ENCODE measurements around the gene GCC2. TPM values are rescaled to one million over a fixed set of nuclear protein-coding genes. Genes with fewer than 3 reads are reported as not detected.

Gene GCC2
- total and polyA plus RNA-seq, 2 experiments from 2014 or later, result 43.4 to 172 TPM

GRCh38 chr2:108536133-108536780 lies 87.3 kb downstream of the GCC2 start:
- H3K36me3 Mint-ChIP-seq (ENCODE audit: low read depth), result no peaks in the 10 kb centered on the region
- H3K27ac Mint-ChIP-seq, result no peak overlapping the region
- Histone ChIP-seq H3K4me2 (no peak overlapping the region), H3K27ac (ENCODE audit: low read depth) (no peak overlapping the region), H3K79me2 (replicated peaks; ENCODE audit: insufficient read depth) (peaks cover 64% of the 10 kb centered on the region), H3K36me3 (ENCODE audit: insufficient read depth) (no peaks in the 10 kb centered on the region), H3K27me3 (ENCODE audit: insufficient read depth) (peaks cover 13% of the 10 kb centered on the region), H4K20me1 (replicated peaks; ENCODE audit: insufficient read depth) (peaks cover 23% of the 10 kb centered on the region), H3K4me3 (no peak overlapping the region), H3K9me2 (ENCODE audit: insufficient read depth) (no peaks in the 10 kb centered on the region), H3K4me1 (ENCODE audit: insufficient read depth) (peaks cover 9% of the 10 kb centered on the region), H2AFZ (no peak overlapping the region), H3F3A (replicated peaks; ENCODE audit: low read depth) (no peaks in the 10 kb centered on the region)
- H3K9me3 Mint-ChIP-seq, result no peaks in the 10 kb centered on the region
- no peak for DNase-seq (ENCODE audit: low spot score)
- H3K4me1 Mint-ChIP-seq, result peaks cover 25% of the 10 kb centered on the region
- H3K4me3 Mint-ChIP-seq, result peak overlapping the region; percentile 90
- ATAC-seq, result no peak
- no peak for TF ChIP-seq POLR2AphosphoS5 (IDR thresholded peaks at IDR 0.05; ENCODE audit: low read depth)
- no peak for TF ChIP-seq CREB1 (CRISPR knock-in tag; IDR thresholded peaks at IDR 0.05; ENCODE audit: low read depth)
- TF ChIP-seq ZNF114 (CRISPR knock-in tag; IDR thresholded peaks at IDR 0.05), result no peak
- no peak for TF ChIP-seq EZH2phosphoT487 (IDR thresholded peaks at IDR 0.05; ENCODE audit: unreplicated experiment)
- no peak for TF ChIP-seq STAT1 (IDR thresholded peaks at IDR 0.05; ENCODE audit: unreplicated experiment)
- TF ChIP-seq NANOG (IDR thresholded peaks at IDR 0.05; ENCODE audit: borderline replicate concordance), result no peak
- H3K27me3 Mint-ChIP-seq (ENCODE audit: insufficient read depth, low read depth, poor library complexity), result peaks cover 7% of the 10 kb centered on the region

DNA sequence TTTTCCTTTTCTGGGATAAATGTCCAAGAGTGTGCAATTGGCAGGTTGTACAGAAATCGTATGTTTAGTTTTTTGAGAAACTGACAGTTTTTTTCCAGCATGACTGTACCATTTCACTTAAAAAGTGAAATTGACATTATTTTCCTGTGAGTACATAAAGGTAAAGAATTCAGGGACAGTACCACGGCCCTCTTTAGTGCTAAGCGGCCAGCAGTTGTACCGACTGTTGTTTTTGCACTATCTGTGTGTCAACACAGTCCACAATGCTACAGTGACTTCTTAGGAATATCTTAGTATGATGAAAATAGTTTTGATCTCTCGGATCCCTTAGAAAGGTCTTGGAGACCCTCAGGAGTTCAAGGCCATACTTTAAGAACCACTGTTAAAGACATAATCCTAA lies 87.9 kb downstream of the GCC2 start:
- H3K4me1 Mint-ChIP-seq, result peaks cover 25% of the 10 kb centered on the region
- no peak for ATAC-seq
- no peak for DNase-seq (ENCODE audit: low spot score)
- no peak overlapping the region for H3K27ac ChIP-seq (ENCODE audit: low read depth)
- H3K79me2 ChIP-seq (replicated peaks; ENCODE audit: insufficient read depth), result peaks cover 69% of the 10 kb centered on the region
- no peaks in the 10 kb centered on the region for H3K9me3 Mint-ChIP-seq
- H3K36me3 Mint-ChIP-seq (ENCODE audit: low read depth), result no peaks in the 10 kb centered on the region
- no peak overlapping the region for H3K4me2 ChIP-seq
- H2AFZ ChIP-seq, result no peak overlapping the region
- no peak overlapping the region for H3K27ac Mint-ChIP-seq
- H4K20me1 ChIP-seq (replicated peaks; ENCODE audit: insufficient read depth), result peaks cover 30% of the 10 kb centered on the region
- TF ChIP-seq JUNB (IDR thresholded peaks at IDR 0.05; ENCODE audit: unreplicated experiment) (no peak), ETS1 (IDR thresholded peaks at IDR 0.05) (no peak), ZNF331 (CRISPR knock-in tag; IDR thresholded peaks at IDR 0.05; ENCODE audit: low read depth) (no peak), EZH2 (IDR thresholded peaks at IDR 0.05; ENCODE audit: low read depth, unreplicated experiment) (no peak), NANOG (IDR thresholded peaks at IDR 0.05; ENCODE audit: borderline replicate concordance) (no peak)
- TF ChIP-seq, protein P1, sequence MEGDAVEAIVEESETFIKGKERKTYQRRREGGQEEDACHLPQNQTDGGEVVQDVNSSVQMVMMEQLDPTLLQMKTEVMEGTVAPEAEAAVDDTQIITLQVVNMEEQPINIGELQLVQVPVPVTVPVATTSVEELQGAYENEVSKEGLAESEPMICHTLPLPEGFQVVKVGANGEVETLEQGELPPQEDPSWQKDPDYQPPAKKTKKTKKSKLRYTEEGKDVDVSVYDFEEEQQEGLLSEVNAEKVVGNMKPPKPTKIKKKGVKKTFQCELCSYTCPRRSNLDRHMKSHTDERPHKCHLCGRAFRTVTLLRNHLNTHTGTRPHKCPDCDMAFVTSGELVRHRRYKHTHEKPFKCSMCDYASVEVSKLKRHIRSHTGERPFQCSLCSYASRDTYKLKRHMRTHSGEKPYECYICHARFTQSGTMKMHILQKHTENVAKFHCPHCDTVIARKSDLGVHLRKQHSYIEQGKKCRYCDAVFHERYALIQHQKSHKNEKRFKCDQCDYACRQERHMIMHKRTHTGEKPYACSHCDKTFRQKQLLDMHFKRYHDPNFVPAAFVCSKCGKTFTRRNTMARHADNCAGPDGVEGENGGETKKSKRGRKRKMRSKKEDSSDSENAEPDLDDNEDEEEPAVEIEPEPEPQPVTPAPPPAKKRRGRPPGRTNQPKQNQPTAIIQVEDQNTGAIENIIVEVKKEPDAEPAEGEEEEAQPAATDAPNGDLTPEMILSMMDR (conservative IDR thresholded peaks at IDR 0.05; ENCODE audit: low read depth in 2 of 2), result no peak
- peaks cover 7% of the 10 kb centered on the region for H3K27me3 Mint-ChIP-seq (ENCODE audit: insufficient read depth, low read depth, poor library complexity)
- H3K36me3 ChIP-seq (ENCODE audit: insufficient read depth), result no peaks in the 10 kb centered on the region
- H3K27me3 ChIP-seq (ENCODE audit: insufficient read depth), result peaks cover 13% of the 10 kb centered on the region
- H3K4me3 Mint-ChIP-seq, result no peak overlapping the region
- no peak overlapping the region for H3K4me3 ChIP-seq
- H3K9me2 ChIP-seq (ENCODE audit: insufficient read depth), result no peaks in the 10 kb centered on the region
- H3F3A ChIP-seq (replicated peaks; ENCODE audit: low read depth), result no peaks in the 10 kb centered on the region
- H3K4me1 ChIP-seq (ENCODE audit: insufficient read depth), result peaks cover 9% of the 10 kb centered on the region
